ENCODE data around the gene AKT2. TPM values are rescaled to one million over a fixed set of nuclear protein-coding genes. Genes with fewer than 3 reads are reported as not detected.

AKT2 gene
- total RNA-seq, 1 donor from 2014 or later: 54.8 TPM

DNA sequence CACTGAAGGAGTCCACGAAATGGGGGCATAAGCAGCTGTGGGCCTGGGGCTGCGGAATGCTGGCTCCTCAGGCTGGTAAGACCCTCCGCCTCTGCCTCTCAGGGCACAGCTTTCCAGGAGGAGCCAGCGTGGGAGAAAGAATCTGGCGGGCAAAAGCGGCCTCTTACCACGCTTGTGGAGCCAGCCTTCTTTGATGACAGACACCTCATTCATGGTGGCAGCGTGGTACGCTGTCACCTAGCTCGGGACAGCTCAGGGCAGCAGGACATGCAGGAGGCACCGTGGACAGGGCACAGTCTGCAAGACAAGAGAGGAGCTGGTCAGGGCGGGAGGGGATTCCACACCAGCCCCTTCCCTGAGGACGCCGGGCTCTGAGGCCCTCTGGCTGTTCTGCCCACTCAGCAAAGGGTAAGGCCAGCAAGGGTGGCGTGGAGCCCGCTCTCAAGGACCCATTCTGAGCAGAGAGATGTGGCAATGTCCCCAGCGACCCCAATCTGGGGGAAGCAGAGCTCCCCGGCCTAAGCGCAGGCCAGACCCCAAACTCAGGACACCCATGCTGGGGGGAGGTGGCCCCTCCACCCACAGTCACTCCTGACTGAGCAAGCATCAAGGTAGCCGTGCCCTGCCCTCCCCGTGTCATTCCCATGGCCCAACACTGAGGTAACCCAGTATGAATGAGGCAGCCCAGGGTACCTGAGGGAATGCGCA is 19.9 kb downstream of the AKT2 start:
- no peak for FAIRE-seq
- TF ChIP-seq, protein P1, sequence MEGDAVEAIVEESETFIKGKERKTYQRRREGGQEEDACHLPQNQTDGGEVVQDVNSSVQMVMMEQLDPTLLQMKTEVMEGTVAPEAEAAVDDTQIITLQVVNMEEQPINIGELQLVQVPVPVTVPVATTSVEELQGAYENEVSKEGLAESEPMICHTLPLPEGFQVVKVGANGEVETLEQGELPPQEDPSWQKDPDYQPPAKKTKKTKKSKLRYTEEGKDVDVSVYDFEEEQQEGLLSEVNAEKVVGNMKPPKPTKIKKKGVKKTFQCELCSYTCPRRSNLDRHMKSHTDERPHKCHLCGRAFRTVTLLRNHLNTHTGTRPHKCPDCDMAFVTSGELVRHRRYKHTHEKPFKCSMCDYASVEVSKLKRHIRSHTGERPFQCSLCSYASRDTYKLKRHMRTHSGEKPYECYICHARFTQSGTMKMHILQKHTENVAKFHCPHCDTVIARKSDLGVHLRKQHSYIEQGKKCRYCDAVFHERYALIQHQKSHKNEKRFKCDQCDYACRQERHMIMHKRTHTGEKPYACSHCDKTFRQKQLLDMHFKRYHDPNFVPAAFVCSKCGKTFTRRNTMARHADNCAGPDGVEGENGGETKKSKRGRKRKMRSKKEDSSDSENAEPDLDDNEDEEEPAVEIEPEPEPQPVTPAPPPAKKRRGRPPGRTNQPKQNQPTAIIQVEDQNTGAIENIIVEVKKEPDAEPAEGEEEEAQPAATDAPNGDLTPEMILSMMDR (IDR thresholded peaks at IDR 0.05; ENCODE audit: insufficient read depth, low read length, severe bottlenecking): no peak
- DNase-seq (ENCODE audit: low read depth): no peak
- Histone ChIP-seq H3K4me3 (ENCODE audit: low read depth, low read length) (no peak overlapping the region), H3K36me3 (ENCODE audit: control insufficient read depth, insufficient read depth, low read length) (peaks cover 17% of the 10 kb centered on the region), H3K27me3 (ENCODE audit: control insufficient read depth, insufficient read depth, low read length) (no peaks in the 10 kb centered on the region)

GRCh38 chr19:40264314-40265054 is 20.7 kb downstream of the AKT2 start:
- DNase-seq (ENCODE audit: low read depth) (no peak), FAIRE-seq (no peak)
- no peak overlapping the region for H3K4me3 ChIP-seq (ENCODE audit: low read depth, low read length)
- no peaks in the 10 kb centered on the region for H3K27me3 ChIP-seq (ENCODE audit: control insufficient read depth, insufficient read depth, low read length)
- H3K36me3 ChIP-seq (ENCODE audit: control insufficient read depth, insufficient read depth, low read length): peaks cover 17% of the 10 kb centered on the region
- TF ChIP-seq, protein P1 (IDR thresholded peaks at IDR 0.05; ENCODE audit: insufficient read depth, low read length, severe bottlenecking): no peak

- H3K4me3 ChIP-seq (ENCODE audit: low read depth, low read length): no peak overlapping the region
- H3K36me3 ChIP-seq (ENCODE audit: control insufficient read depth, insufficient read depth, low read length): peaks cover 17% of the 10 kb centered on the region
- TF ChIP-seq, protein P1 (IDR thresholded peaks at IDR 0.05; ENCODE audit: insufficient read depth, low read length, severe bottlenecking): no peak
- DNase-seq (ENCODE audit: low read depth) (no peak), FAIRE-seq (no peak)
- no peaks in the 10 kb centered on the region for H3K27me3 ChIP-seq (ENCODE audit: control insufficient read depth, insufficient read depth, low read length)
Observed at GRCh38 chr19:40263440-40264313, 21.5 kb downstream of the AKT2 start.

- Histone ChIP-seq H3K36me3 (ENCODE audit: control insufficient read depth, insufficient read depth, low read length) (peaks cover 14% of the 10 kb centered on the region), H3K27me3 (ENCODE audit: control insufficient read depth, insufficient read depth, low read length) (no peaks in the 10 kb centered on the region), H3K4me3 (ENCODE audit: low read depth, low read length) (no peak overlapping the region)
- FAIRE-seq (no peak), DNase-seq (ENCODE audit: low read depth) (no peak)
- TF ChIP-seq, protein P1 (IDR thresholded peaks at IDR 0.05; ENCODE audit: insufficient read depth, low read length, severe bottlenecking): no peak
Observed at GRCh38 chr19:40262422-40262821, 22.7 kb downstream of the AKT2 start.

- FAIRE-seq (no peak), DNase-seq (ENCODE audit: low read depth) (no peak)
- H3K27me3 ChIP-seq (ENCODE audit: control insufficient read depth, insufficient read depth, low read length): no peaks in the 10 kb centered on the region
- H3K36me3 ChIP-seq (ENCODE audit: control insufficient read depth, insufficient read depth, low read length): peaks cover 19% of the 10 kb centered on the region
- H3K4me3 ChIP-seq (ENCODE audit: low read depth, low read length): no peak overlapping the region
- TF ChIP-seq, protein P1 (IDR thresholded peaks at IDR 0.05; ENCODE audit: insufficient read depth, low read length, severe bottlenecking): no peak
Observed at GRCh38 chr19:40261631-40262030, 23.5 kb downstream of the AKT2 start.

Data from bronchial epithelial cell (primary cell).